Body of pancreas (tissue), 4 donors: ENCODE results near the gene CCDC201. TPM values are rescaled to one million over a fixed set of nuclear protein-coding genes. Genes with fewer than 3 reads are reported as not detected.

ENCODE experiments used
- ATAC-seq: fragments of 150-250 bp; one replicate; pipeline ENCODE4 v1.9.1; 2016
- DNase-seq, 4 donors: peaks; one replicate each; pipeline ENCODE4 v3.0.0-alpha.2; 2019
- H3K27ac ChIP-seq, 4 donors: fragments of 200-600 bp; sonication (generic); 1 replicate in 3 of 4; 2 replicates in 1 of 4; pipeline versions ENCODE4 v1.5.1 to v1.6.1; 2016 to 2019; ENCODE audit warnings: mild to moderate bottlenecking in 1 of 4, mixed read lengths in 1 of 4, moderate library complexity in 1 of 4
- H3K27me3 ChIP-seq, 2 donors: fragments of 200-600 bp; sonication (generic); one replicate each; pipeline ENCODE4 v1.6.0; 2016; ENCODE audit warnings: mild to moderate bottlenecking in 1 of 2
- H3K36me3 ChIP-seq, 2 donors: fragments of 200-600 bp; sonication (generic); replicated peaks in 1 of 2; 2 replicates each; pipeline ENCODE4 v1.5.1; 2016; ENCODE audit warnings: low read depth in 2 of 2; ENCODE audit not compliant: insufficient read depth in 1 of 2
- H3K4me1 ChIP-seq: fragments of 200-600 bp; sonication (generic); one replicate; pipeline ENCODE4 v1.6.0; 2016
- H3K4me3 ChIP-seq, 2 donors: fragments of 200-600 bp; sonication (generic); 1 replicate in 1 of 2; 2 replicates in 1 of 2; pipeline ENCODE4 v1.5.1; 2016 to 2019
- H3K9me3 ChIP-seq, 3 donors: fragments of 200-600 bp; sonication (generic); 1 replicate in 2 of 3; 2 replicates in 1 of 3; pipeline ENCODE4 v1.5.1; 2016
- POLR2A ChIP-seq, 3 donors: fragments of 450-650 bp; IDR thresholded peaks; one replicate each; pipeline ENCODE4 v1.6.1; 2016; ENCODE audit warnings: antibody characterized with exemption in 3 of 3, mild to moderate bottlenecking in 2 of 3
- WGBS, 2 donors: methylation state at CpG; one replicate each; pipeline ENCODE4 v1.1.5; 2017; 5-methylcytosine and 5-hydroxymethylcytosine counted together
- intact Hi-C: fragments of 100-400 bp; cut with DNase I; formaldehyde crosslinking; loops from one replicate; pipeline ENCODE4 v1.15.1; 2023
- total RNA-seq, 2 donors: library from RNA; depleted of rRNA; stranded (reverse); fragments of >200 nt; gene quantifications; one replicate each; pipeline ENCODE4 v1.1.0, GENCODE V29; 2016
- TF ChIP-seq, protein P1 (sequence below), 7 experiments: fragments of 450-650 bp in 4 of 7; fragments of 200-600 bp in 3 of 7; sonication (generic) in 3 of 7; IDR thresholded peaks; one replicate each; pipeline ENCODE4 v1.5.1; 2016 to 2019; ENCODE audit warnings: antibody characterized with exemption in 7 of 7

CCDC201 gene
- total RNA-seq, 2 donors from 2014 or later = not detected

DNA sequence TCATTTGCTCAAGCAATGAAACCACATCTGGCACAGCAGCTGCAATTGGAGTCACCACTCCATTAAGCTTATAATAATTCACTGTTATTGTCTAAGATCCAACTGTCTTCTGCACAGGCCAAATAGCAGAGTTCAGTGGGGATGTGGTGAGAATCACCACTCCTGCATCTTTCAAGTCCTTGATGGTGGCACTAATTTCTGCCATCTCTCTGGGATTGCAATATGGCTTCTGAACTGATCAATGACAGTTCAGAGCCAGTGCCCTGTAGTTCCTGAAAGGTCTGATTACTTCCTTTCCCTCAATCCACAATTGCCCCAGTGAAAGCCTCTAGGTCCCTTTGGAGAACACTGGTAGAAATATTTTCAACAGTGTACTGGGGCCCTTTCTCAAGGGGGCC, 21.8 kb upstream of the CCDC201 start:
- Histone ChIP-seq H3K9me3 (no peaks in the 10 kb centered on the region), H3K36me3 (no peaks in the 10 kb centered on the region), H3K27me3 (no peaks in the 10 kb centered on the region), H3K4me1 (no peaks in the 10 kb centered on the region), H3K4me3 (no peak overlapping the region), H3K27ac (no peak overlapping the region)
- DNase-seq (no peak), ATAC-seq (no peak)
- intact Hi-C loops = no loop called here
- TF ChIP-seq, protein P1, sequence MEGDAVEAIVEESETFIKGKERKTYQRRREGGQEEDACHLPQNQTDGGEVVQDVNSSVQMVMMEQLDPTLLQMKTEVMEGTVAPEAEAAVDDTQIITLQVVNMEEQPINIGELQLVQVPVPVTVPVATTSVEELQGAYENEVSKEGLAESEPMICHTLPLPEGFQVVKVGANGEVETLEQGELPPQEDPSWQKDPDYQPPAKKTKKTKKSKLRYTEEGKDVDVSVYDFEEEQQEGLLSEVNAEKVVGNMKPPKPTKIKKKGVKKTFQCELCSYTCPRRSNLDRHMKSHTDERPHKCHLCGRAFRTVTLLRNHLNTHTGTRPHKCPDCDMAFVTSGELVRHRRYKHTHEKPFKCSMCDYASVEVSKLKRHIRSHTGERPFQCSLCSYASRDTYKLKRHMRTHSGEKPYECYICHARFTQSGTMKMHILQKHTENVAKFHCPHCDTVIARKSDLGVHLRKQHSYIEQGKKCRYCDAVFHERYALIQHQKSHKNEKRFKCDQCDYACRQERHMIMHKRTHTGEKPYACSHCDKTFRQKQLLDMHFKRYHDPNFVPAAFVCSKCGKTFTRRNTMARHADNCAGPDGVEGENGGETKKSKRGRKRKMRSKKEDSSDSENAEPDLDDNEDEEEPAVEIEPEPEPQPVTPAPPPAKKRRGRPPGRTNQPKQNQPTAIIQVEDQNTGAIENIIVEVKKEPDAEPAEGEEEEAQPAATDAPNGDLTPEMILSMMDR (IDR thresholded peaks at IDR 0.05) = no peak
- no peak for TF ChIP-seq POLR2A (IDR thresholded peaks at IDR 0.05)

DNA sequence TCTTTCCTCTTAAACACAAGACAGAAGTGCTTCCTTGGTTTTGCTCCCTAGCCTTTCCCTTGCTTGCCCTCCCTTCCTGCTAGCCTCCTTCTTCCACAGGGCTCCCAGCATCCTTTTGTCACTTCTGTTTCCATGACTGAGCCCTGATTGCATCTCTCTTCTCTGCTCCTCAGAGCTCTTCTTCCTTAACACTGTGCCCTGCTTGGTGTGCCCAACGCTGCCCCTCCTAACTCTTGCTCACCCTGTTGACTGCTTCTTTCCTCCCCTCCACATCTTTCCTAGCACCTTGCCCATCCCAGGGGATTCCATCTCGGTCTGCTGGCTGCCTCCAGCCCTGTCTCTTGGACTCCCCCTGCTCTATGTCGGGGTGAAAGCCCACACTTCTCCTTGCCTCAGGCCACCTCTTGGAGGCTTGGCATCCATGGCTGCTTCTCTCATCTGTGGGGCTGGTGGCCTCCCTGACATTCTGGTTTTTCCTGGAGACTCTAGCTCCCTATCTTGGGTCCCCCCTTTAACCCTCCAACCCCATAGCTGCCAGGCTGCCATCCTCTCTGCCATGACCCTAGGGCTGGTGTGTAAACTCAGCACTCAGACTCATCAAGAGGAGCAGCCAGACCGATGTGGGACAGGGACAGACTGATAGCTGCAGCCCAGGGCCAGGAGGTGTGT, 21.2 kb upstream of the CCDC201 start:
- TF ChIP-seq, protein P1 (IDR thresholded peaks at IDR 0.05) = no peak
- TF ChIP-seq POLR2A (IDR thresholded peaks at IDR 0.05) = no peak
- H3K27ac ChIP-seq = no peak overlapping the region
- H3K36me3 ChIP-seq = no peaks in the 10 kb centered on the region
- H3K27me3 ChIP-seq = no peaks in the 10 kb centered on the region
- 78 to 79% methylated on average over 4 of the region's 4 CpGs for WGBS, 2 donors
- ATAC-seq = no peak
- no peaks in the 10 kb centered on the region for H3K4me1 ChIP-seq
- no peaks in the 10 kb centered on the region for H3K9me3 ChIP-seq
- H3K4me3 ChIP-seq = no peak overlapping the region
- no peak for DNase-seq
- intact Hi-C loops = no loop called here

DNA sequence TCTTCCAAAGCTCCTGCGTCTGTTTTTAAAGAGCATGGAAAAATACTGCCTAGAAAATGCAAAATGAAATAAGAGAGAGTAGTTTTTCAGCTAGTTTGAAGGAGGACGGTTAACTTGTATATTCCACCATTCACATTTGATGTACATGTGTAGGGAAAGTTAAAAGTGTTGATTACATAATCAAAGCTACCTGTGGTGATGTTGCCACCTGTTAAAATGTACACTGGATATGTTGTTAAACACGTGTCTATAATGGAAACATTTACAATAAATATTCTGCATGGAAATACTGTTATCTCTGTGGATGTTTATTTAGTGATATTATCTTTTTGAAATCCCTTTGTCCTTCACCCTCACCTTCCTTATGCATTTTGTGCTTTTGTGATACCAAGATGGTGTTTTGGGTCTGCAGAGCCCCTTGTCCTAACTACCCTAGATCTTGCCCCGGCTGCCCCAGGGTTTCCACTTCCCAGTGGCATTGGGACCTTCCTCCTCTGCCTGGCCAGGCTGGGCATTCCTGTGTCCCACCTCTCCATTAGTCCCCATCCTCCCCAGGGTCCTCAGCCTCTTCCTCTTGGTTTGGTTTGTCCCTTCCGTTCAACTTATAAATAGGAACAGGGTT, 20.6 kb upstream of the CCDC201 start:
- no peak for DNase-seq
- Histone ChIP-seq H3K27me3 (no peaks in the 10 kb centered on the region), H3K27ac (no peak overlapping the region), H3K36me3 (no peaks in the 10 kb centered on the region), H3K9me3 (no peaks in the 10 kb centered on the region), H3K4me3 (no peak overlapping the region), H3K4me1 (peaks cover 5% of the 10 kb centered on the region)
- intact Hi-C loops = no loop called here
- no peak for ATAC-seq
- TF ChIP-seq POLR2A (IDR thresholded peaks at IDR 0.05) = no peak
- TF ChIP-seq, protein P1 (IDR thresholded peaks at IDR 0.05) = no peak
- WGBS, 2 donors = 48 to 60% methylated on average over 5 of the region's 5 CpGs

DNA sequence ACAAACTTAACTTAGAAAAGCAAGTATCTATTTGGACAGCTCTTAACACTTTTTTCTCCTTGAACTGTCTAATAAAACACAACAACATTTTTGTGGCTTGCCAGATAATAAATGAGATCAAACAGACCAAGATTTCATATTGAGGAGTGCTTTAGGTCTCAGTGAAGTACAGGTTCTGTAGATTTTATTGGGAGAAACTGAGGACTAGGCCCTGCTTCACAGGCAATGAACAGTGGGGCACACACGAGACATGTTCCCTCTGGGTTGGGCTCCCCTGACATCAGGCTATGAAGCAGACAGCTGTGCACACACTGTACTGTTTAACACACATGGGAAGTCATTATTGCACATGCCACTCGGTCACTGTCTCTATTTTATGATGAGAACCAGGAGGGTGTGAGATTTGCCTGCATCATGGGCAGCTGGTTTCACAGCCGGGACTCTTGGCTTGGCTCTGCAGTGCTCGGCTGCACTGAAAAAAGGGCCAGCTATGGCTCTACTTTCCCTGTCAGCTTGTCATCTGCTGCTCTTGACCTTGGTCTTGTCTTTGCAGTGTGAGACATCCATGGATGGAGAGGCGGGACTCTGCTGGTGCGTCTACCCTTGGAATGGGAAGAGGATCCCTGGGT, 19.6 kb upstream of the CCDC201 start:
- Histone ChIP-seq H3K4me1 (peaks cover 12% of the 10 kb centered on the region), H3K27me3 (no peaks in the 10 kb centered on the region), H3K27ac (no peak overlapping the region), H3K36me3 (no peaks in the 10 kb centered on the region), H3K9me3 (no peaks in the 10 kb centered on the region), H3K4me3 (no peak overlapping the region)
- intact Hi-C loops = no loop called here
- ATAC-seq (no peak), DNase-seq (no peak)
- TF ChIP-seq, protein P1 (IDR thresholded peaks at IDR 0.05) = no peak
- no peak for TF ChIP-seq POLR2A (IDR thresholded peaks at IDR 0.05)
- WGBS, 2 donors = 73 to 77% methylated on average over 6 of the region's 6 CpGs
